NCI-H2029 treated with DMSO at 0.1 percent for 48 hours (cell line): Measurements from ENCODE around the gene EPN3.

Source experiments
- DNase-seq: peaks from one replicate; lab custom pipeline; 2025; lab: John Stamatoyannopoulos, UW

EPN3 gene

DNA sequence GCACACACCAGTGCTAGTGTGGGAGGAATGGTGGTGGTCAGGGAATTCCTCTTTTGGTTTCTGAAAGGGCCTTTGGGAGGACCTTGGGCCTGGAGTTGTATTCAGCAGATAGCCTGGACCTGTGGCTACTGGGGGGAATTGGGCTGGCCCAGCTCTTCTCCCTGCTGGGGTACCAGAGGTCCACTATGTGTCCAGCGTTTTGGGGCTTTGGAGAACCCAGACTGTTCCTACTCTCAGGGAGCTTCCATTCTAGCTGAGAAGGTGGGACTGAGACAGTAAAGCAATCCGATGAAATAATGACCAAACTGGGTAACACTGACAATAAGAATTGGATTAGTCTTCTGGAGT is 2.4 kb downstream of the EPN3 start:
- DNase-seq = no peak

DNA sequence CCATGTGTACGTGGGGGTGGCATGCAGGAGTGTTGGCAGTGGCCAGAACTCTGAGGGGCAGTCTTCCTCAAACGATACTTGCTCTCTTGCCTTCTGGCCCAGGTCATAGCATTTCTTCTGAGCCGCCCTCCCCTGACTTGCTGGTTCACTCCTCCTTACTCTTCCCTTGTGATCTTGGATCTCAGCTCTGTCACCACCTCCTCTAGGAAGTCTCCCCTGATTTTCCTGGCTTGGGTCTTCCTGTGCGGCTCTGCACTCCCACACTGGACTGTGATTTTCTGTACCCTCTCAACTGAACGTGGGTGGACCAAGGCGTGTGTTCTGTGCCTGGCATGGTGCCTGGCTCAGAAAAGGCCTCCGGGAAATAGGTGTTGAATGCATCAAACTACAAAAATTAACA is 2.9 kb downstream of the EPN3 start:
- no peak for DNase-seq

DNA sequence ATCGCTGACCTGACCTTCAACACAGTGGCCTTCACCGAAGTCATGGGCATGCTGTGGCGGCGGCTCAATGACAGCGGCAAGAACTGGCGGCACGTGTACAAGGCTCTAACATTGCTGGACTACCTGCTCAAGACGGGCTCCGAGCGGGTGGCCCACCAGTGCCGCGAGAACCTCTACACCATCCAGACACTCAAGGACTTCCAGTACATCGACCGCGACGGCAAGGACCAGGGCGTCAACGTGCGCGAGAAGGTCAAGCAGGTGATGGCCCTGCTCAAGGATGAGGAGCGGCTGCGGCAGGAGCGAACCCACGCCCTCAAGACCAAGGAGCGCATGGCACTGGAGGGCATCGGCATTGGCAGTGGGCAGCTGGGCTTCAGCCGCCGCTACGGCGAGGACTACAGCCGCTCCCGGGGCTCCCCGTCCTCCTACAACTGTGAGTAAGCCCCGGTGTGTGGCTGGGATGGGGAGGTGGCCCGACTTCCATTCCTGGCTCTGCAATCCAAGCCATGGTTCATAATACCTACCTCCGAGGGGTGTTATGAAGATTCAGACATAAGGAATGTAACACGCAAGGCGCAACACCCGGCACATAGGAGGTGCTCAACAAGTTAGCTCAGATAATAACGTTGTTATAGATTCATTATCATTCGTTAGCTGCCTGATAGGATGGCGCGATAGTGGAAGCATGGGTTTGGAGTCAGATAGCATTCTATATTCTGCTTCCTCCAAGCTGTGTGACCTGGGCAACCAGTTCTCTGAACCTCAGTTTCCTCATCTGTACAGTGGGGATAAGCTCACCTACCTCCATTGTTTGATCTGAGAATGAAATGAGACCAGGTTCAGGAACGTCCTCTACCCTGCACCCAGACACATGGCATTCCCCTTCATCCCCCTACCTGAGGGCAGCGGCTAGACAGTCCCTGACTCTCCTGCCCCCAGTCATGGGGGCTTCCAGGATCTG is 4.4 kb downstream of the EPN3 start:
- DNase-seq = no peak

DNA sequence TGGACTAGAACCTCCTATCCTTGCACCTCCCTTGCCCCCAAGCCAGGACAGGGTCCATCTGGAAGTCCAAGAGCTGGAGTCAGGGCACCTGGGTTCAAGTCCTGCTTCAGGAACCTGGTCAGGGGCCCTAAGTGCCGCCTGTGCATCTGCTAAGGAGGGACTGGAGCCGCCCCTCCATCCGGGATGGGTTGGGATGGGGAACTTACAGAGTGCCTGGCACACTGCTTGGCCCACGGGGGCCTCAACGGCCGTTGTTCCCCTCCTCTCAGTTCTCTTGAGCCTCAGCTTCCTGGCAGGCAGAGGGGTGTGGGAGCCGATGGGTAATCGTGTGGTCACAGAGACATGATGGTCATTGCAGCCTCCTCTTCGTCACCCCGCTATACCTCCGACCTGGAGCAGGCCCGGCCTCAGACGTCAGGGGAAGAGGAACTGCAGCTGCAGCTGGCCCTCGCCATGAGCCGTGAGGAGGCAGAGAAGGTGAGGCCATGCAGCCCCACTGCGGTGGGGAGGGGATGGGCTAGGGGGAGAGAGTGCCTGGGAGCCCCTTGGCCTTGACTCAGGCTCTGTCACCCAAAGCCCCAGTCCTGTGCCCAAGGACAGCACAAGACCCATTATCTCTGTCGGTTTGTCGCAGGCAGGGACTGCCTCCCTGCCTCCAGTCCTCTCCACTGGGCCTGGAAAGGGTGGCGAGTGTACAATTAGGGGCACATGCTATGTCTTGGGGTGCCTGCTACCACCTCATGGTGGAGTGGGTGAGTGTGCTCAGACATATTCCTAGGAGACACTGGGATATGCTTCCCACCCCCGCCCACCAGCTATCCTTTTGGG is 5.4 kb downstream of the EPN3 start:
- no peak for DNase-seq

DNA sequence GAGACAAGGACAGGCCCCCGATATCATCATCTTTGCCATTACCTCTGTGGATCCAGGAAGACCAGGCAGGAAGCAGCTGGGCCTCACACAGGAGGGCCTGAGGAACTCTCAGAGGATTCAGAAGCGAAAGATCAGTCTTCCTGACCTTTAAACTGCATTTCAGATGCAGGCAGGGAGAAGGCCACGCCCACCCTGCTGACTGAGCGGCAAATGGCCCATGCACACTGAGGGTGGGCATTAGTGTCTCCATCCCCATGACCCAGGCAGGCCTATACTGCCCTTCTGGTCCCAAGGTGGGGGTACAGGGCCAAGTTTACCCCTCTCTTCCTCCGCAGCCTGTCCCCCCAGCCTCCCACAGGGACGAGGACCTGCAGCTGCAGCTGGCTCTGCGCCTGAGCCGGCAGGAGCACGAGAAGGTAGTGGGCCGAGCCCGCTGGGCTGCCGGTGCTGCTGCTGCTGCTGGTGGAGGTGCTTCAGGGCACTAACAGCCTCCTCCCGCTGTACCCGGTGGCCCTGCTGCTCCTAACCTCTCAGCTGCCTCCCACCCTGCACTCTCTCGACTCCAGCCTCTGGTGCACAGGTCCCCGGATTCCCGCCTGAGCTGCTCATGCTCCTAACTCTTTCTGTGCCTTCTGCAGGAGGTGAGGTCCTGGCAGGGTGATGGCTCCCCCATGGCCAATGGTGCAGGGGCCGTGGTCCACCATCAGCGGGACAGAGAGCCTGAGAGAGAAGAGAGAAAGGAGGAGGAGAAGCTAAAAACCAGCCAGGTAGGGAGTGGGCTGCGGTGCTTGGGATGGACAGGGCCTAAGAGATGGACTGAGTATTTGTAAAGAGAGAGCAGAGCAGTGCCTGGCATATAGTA is 6.2 kb downstream of the EPN3 start:
- no peak for DNase-seq

DNA sequence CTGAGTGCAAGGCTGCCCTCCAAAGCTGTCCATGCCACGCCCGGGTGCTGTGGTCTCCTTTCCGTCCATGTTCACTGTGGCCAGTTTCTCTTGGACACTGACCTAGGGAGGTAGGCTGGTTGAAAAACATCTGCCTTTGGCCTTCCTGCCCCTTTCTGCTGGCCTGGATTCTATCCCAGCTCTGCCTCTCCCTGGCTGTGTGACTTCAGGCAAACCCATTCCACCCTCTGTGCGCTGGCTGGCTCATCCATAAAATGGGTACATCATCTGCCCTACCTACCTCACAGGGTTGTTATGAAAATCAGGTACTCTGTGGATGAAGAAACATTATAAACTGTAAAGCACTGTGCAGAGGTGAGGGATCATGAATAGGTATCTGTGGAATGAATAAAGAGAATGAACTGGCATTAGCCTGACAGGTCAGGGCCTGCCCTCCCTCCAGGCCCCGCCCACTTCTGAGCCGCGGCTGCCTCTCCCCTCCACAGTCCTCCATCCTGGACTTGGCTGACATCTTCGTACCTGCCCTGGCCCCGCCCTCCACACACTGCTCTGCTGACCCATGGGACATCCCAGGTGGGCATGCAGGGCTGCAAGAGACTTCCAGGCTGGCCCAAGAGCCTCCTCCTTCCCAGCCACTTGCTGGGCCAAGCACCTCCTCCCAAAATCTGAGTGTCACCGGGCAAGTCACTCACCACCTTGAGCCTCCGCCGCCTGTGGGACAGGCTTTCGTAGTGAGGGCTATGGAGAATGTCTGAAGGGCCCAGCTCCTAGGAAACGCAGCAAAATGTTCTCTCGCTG is 7.4 kb downstream of the EPN3 start:
- DNase-seq = no peak

DNA sequence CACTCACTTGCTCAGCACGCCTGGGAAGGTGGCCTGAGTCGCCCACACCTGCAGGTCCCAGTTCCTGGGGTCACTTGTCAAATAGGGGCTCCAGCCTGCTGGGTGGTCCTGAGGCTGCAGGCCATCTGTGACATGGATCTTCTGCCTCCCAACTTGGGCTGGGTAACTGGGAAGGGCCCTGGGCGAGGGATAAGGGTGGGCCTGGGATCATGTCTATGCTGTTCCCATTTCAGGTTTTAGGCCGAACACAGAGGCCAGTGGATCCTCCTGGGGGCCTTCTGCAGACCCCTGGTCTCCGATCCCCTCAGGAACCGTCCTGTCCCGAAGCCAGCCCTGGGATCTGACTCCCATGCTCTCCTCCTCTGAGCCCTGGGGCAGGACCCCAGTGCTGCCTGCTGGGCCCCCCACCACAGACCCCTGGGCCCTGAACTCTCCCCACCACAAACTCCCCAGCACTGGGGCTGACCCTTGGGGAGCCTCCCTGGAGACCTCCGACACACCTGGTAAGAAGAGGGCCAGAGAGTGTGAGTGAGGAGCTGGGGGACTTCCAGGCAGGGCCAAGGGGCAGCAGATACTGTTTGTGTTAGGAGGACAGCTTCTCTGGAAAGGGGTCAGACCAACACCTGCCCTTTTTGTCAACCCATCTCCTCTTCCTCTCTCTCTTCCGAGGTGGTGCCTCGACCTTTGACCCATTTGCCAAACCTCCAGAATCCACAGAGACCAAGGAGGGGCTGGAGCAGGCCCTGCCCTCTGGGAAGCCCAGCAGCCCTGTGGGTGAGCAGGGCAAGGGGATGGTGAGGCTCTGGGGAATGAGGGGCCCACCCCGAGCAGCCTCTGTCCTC is 8.2 kb downstream of the EPN3 start:
- DNase-seq = no peak

DNA sequence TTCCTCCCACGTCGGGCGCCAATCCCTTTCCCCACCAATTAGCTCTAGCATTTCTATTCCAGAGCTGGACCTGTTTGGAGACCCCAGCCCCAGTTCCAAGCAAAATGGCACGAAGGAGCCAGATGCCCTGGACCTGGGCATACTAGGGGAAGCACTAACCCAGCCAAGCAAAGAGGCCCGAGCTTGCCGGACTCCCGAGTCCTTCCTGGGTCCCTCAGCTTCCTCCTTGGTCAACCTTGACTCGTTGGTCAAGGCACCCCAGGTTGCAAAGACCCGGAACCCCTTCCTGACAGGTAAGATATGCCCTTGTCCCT is 8.8 kb downstream of the EPN3 start:
- no peak for DNase-seq

DNA sequence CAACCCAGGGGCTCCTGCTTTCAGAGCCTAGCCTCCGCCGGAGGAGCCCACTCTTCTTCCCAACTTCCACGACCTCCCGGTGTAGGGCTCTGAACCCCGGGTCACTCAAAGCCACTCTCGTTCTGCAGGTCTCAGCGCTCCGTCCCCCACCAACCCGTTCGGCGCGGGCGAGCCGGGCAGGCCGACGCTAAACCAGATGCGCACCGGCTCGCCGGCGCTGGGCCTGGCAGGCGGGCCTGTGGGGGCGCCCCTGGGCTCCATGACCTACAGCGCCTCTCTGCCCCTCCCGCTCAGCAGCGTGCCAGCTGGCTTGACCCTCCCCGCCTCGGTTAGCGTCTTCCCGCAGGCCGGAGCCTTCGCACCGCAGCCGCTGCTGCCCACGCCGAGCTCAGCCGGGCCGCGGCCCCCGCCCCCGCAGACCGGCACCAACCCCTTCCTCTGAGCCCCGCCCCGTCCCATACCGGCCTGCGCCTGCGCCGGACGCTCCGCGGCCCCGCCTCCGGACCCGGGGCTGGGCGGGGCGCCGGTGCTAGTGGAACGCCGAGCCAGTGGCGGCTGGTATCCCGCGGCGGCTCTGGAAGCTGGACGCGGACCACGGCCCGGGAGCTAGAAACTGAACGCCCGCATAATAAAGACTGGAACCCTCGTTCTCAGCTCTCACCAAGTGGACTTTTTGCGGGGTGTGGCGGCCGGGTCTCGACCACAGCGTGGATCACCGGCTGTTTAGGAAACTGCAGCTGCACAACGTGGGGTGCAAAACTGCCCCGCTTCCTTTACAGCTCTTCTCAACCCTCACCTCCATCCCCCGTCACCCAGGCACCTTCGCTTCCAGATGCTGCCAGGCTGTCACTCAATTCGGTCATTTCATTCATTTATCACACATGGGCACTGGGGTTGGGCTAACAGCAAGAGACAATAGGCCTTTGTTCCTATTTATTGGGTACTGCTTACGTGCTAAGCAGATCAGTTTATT is 9.5 kb downstream of the EPN3 start:
- DNase-seq = peak; percentile 14

DNA sequence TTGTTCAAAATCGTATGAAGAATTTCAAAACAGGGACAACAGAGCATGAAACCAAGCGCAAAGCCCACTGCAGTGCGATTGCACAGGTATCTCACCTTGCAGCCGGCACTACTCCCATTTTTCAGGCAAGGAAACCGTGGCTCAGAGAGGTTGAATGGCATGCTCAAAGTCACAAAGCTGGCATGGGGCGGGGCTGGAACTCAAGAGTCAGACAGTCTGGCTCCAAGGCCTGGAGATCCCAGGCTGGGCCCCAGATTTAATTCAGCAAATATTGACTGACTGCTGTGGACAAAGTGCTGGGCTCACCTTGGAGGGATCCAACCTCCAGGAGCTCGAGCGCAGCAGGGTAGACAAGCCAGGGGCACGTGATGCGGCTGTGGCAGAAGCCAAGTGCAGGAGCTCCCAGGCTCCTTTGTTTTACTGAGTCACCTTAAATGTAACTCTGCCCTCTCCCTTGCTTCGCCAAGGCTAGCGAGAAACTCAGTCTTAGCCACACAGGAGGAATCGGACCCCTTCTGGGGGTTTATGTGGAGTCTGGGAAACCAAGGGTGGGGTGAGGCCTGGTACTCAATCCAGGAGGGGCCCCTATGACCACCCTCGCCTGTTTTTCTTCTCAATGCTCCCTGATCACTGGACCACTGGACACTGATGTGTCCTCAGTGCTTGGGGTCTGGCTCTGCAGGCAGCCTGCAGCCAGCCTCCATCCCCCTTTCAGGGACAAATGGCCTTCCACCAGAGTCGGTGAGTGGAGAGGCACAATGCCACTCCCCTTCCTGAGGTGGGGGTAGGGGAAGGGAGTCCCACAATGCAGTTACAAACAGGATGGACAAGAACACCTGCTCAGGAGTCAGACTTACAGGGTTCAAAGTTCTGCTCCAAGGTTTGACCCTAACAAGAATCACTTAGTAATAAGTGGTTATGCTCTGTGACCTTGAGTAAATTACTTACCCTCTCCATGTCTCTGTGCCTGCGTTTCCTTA is 10.6 kb downstream of the EPN3 start:
- DNase-seq = no peak

DNA sequence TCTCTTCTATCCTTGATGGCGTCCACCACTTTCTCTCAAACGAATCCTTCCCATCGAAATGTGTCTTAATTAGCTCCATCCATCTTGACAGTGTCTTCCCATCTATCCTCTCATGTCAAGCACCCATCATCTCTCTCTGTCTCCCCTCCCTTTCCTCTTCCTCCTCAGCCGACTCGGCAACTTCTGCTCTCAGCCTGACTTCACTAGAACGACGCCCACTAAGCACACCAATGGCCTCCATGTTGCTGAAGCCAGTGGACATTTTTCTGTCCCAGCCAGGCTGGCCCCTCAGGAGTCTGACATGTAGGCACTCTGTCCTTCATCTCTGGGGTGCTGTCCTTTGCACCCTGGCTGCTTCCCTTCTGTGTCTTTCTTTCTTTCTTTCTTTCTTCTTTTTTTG is 12.0 kb downstream of the EPN3 start:
- no peak for DNase-seq

DNA sequence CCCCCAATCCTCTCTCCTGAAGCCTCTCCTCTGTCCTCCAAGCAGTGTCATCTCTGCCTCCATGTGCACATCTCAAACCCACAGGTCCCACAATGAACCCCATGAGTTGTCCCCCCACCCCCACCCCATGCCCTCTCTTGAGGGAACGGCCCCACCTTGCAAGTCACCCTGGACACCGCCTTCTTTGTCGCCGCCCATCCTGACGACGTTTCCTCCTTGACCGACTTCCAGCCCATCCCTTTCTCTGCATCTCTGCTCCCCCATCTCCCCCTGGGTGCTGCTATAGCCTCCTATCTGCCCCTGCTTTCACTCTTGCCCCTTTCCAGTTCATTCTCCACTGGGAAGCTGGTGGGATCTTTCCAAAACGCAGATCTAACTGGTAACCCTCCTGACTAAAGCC is 12.8 kb downstream of the EPN3 start:
- DNase-seq = no peak

DNA sequence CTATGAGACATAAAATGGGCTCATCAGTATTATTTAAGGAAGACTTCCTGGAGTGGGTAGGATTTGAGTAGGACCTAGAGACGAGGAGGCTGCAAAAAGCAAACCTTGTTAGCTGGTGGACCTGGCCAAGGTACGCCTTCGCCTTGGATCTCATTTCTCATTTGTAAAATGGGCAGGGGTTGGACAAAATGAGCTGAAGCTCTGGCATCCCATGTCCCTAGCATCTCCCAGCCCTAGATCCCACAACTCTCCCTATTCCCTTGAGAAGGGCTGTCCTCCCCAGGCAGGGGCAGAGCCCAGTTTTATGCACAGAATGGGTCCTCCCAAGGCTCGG is 14.1 kb downstream of the EPN3 start:
- no peak for DNase-seq

DNA sequence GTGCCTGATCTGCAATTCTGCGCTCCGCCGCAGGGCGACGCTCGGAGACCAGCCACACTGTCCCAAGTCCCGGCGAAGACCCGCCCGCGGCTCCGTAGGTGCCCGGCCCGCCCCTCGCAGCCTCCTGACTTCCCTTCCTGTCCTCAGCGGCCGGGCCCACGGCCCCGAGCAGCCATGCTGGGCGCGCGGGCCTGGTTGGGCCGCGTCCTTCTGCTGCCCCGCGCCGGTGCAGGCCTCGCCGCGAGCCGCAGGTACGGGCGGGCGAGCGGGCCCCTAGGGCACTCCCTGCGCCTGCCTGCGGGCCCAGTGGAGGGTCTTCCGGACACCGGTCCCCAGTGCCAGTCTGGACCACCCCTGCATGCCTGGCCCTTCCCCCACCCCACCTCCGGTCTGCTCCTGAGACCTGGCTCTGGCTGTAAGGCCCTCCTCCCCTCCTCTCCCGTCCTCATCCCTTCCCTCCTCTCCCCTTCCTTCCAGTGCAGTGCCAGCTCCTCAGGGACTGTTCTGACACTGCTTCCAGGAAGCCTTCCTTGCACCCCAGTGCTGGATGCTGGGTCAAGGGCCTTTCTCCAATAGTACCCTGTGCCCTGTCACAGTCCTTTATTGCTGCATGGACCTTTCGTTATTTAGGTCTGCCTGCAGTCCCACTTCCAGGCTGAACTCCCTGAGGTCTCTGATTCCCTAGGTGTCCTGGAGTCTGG is 14.7 kb downstream of the EPN3 start, which contains the start of gene SPATA20:
Gene SPATA20 (plus strand): TSS at position 140 of the 701 bp plus-strand sequence. CDS start 35 bp downstream, at position 175.
- peak; percentile 48 for DNase-seq

DNA sequence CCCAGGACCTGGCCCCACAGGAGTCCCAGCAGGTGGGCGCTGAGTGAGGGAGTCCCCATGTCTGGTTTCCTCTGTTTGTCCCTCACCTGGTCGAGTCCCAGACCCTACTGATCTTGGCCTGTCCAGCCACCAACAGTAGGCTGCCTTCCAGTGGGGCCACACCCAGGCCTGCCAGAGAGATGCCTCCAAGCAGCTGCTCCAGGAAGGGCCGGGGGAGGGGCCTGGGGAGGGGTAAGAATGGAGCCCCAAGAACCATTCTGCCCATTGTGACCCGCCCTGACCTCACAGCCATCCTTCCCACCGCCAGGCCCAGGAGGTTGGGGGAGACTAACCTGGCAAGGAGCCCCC is 15.2 kb downstream of the EPN3 start:
- DNase-seq = no peak

DNA sequence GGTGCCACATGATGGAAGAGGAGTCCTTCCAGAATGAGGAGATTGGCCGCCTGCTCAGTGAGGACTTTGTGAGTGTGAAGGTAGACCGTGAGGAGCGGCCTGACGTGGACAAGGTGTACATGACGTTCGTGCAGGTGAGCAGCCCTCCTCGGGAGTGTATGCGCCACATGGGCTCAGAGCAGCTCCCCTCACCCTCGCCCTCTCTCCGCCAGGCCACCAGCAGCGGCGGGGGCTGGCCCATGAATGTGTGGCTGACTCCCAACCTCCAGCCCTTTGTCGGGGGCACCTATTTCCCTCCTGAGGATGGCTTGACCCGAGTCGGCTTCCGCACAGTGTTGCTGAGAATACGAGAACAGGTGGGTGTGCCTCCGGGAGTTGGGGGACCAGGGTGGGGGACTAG is 16.3 kb downstream of the EPN3 start:
- DNase-seq = no peak

DNA sequence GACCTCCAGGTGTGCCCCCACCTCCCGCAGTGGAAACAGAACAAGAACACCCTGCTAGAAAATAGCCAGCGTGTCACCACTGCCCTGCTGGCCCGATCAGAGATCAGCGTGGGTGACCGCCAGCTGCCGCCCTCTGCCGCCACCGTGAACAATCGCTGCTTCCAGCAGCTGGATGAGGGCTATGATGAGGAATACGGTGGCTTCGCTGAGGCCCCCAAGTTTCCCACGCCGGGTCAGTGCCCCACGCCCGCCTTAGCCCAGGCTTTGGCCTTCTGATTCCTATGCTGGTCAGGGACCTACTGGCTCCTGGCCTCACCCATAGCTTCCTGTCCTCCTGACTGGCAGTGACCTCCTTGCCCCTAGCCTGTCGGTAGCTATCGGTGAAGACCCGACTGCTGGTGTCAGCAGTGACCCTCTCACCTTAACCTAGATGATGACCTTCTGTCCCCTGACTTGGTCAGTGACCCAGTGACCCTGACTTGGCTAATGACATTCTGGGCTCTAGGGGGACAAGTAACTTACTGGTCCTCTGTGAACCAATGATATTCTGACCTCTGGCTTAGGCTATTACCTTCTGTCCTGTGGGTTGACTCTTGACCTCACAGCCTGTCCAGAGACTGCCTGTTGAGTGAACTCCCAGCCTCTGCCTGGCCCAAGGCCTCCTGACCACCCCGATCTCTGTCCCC is 16.9 kb downstream of the EPN3 start:
- DNase-seq = no peak
